ENCODE measurements around the gene CACNA1E. TPM values are rescaled to one million over a fixed set of nuclear protein-coding genes. Genes with fewer than 3 reads are reported as not detected.

The CACNA1E gene
- polyA plus RNA-seq, 4 donors: 0.07 to 0.46 TPM; not detected in 2

- no peaks in the 10 kb centered on the region for H3K4me1 ChIP-seq (ENCODE audit: control insufficient read depth in 3 of 3, insufficient read depth in 2 of 3, low read depth in 1 of 3, low read length in 2 of 3)
- H3K36me3 ChIP-seq (ENCODE audit: control insufficient read depth in 3 of 3, insufficient read depth in 2 of 3, low read depth in 1 of 3, low read length in 3 of 3): no peaks in the 10 kb centered on the region
- H3K27me3 ChIP-seq (ENCODE audit: control insufficient read depth in 3 of 3, insufficient read depth in 3 of 3, low read length in 3 of 3): peaks cover 0 to 11% (median 0%) of the 10 kb centered on the region in 3 donors
- WGBS, 3 donors: 85 to 91% (median 90%) methylated on average over 10 to 11 of the region's 11 CpGs
- H3K27ac ChIP-seq (ENCODE audit: low read depth in 1 of 3, low read length in 2 of 3): no peak overlapping the region
- no peaks in the 10 kb centered on the region for H3K9me3 ChIP-seq (ENCODE audit: control insufficient read depth in 2 of 2, insufficient read depth in 1 of 2, low read depth in 1 of 2, low read length in 1 of 2)
- H3K4me3 ChIP-seq (ENCODE audit: low read depth in 1 of 3, low read length in 3 of 3): no peak overlapping the region
- FAIRE-seq (no peak), DNase-seq (no peak)
These were observed 197.0 kb downstream of the CACNA1E start for GRCh38 chr1:181680332-181680731.

GRCh38 chr1:181680871-181681270 is 197.6 kb downstream of the CACNA1E start:
- WGBS, 3 donors: 74 to 77% (median 74%) methylated on average over 7 of the region's 7 CpGs
- DNase-seq (no peak), FAIRE-seq (no peak)
- Histone ChIP-seq H3K9me3 (ENCODE audit: control insufficient read depth in 2 of 2, insufficient read depth in 1 of 2, low read depth in 1 of 2, low read length in 1 of 2) (no peaks in the 10 kb centered on the region), H3K27me3 (ENCODE audit: control insufficient read depth in 3 of 3, insufficient read depth in 3 of 3, low read length in 3 of 3) (peaks cover 0 to 11% (median 0%) of the 10 kb centered on the region in 3 donors), H3K36me3 (ENCODE audit: control insufficient read depth in 3 of 3, insufficient read depth in 2 of 3, low read depth in 1 of 3, low read length in 3 of 3) (no peaks in the 10 kb centered on the region), H3K27ac (ENCODE audit: low read depth in 1 of 3, low read length in 2 of 3) (no peak overlapping the region), H3K4me3 (ENCODE audit: low read depth in 1 of 3, low read length in 3 of 3) (no peak overlapping the region), H3K4me1 (ENCODE audit: control insufficient read depth in 3 of 3, insufficient read depth in 2 of 3, low read depth in 1 of 3, low read length in 2 of 3) (no peaks in the 10 kb centered on the region)

GRCh38 chr1:181685211-181685610 is 201.9 kb downstream of the CACNA1E start:
- DNase-seq (no peak), FAIRE-seq (no peak)
- whole genome bisulfite sequencing, 3 donors: 64 to 77% (median 75%) methylated on average over 2 of the region's 2 CpGs
- Histone ChIP-seq H3K27me3 (ENCODE audit: control insufficient read depth in 3 of 3, insufficient read depth in 3 of 3, low read length in 3 of 3) (peaks cover 0 to 4% (median 0%) of the 10 kb centered on the region in 3 donors), H3K9me3 (ENCODE audit: control insufficient read depth in 2 of 2, insufficient read depth in 1 of 2, low read depth in 1 of 2, low read length in 1 of 2) (no peaks in the 10 kb centered on the region), H3K4me3 (ENCODE audit: low read depth in 1 of 3, low read length in 3 of 3) (no peak overlapping the region), H3K36me3 (ENCODE audit: control insufficient read depth in 3 of 3, insufficient read depth in 2 of 3, low read depth in 1 of 3, low read length in 3 of 3) (no peaks in the 10 kb centered on the region), H3K27ac (ENCODE audit: low read depth in 1 of 3, low read length in 2 of 3) (no peak overlapping the region), H3K4me1 (ENCODE audit: control insufficient read depth in 3 of 3, insufficient read depth in 2 of 3, low read depth in 1 of 3, low read length in 2 of 3) (no peaks in the 10 kb centered on the region)

DNA sequence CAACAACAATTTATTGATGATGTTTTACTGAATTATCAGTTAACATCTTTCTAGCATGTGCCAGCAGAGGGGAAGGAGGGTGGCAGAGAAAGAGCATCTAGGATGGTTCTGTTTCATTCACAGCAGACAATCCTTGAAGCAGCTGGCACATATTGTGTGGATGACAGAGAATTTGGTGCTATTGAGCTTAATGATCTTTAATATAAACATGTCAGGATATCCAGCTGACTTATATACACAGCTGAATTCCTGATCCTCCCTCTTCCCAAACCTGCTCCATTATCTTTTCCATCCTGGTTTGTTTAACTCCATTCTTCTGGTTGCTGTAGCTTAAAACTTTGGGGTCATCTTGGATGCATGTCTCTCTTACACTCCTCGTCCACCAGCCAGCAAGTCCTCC is 218.6 kb downstream of the CACNA1E start:
- Histone ChIP-seq H3K9me3 (ENCODE audit: control insufficient read depth in 2 of 2, insufficient read depth in 1 of 2, low read depth in 1 of 2, low read length in 1 of 2) (no peaks in the 10 kb centered on the region), H3K4me3 (ENCODE audit: low read depth in 1 of 3, low read length in 3 of 3) (no peak overlapping the region), H3K27me3 (ENCODE audit: control insufficient read depth in 3 of 3, insufficient read depth in 3 of 3, low read length in 3 of 3) (no peaks in the 10 kb centered on the region), H3K4me1 (ENCODE audit: control insufficient read depth in 3 of 3, insufficient read depth in 2 of 3, low read depth in 1 of 3, low read length in 2 of 3) (no peaks in the 10 kb centered on the region), H3K36me3 (ENCODE audit: control insufficient read depth in 3 of 3, insufficient read depth in 2 of 3, low read depth in 1 of 3, low read length in 3 of 3) (no peaks in the 10 kb centered on the region), H3K27ac (ENCODE audit: low read depth in 1 of 3, low read length in 2 of 3) (no peak overlapping the region)
- WGBS, 3 donors: 44 to 74% (median 69%) methylated on average over 1 of the region's 1 CpG
- DNase-seq (no peak), FAIRE-seq (no peak)

DNA sequence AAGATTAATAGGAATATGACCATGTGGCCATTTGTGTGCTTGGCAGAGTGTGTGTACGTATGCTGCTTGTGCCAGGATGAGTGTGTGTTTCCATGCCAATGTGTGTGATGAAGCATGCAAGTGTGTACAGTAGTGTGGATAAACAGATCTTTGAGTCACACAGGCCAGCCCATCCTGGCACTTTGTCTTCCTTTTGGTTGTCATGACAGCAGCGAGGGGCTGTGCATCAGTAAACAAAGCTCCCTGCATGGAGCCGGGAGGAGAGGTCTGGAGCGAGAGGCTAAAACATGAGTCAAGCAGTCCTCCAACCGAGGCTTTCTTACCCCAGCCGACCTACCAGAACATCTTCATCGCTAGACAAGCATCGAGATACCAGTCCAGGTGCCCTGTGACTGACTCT is 221.2 kb downstream of the CACNA1E start:
- H3K4me1 ChIP-seq (ENCODE audit: control insufficient read depth in 3 of 3, insufficient read depth in 2 of 3, low read depth in 1 of 3, low read length in 2 of 3): no peaks in the 10 kb centered on the region
- WGBS, 3 donors: 46 to 72% (median 67%) methylated on average over 8 of the region's 8 CpGs
- DNase-seq (peak in 1 of 2 donors; percentile 2), FAIRE-seq (no peak)
- H3K27ac ChIP-seq (ENCODE audit: low read depth in 1 of 3, low read length in 2 of 3): no peak overlapping the region
- H3K36me3 ChIP-seq (ENCODE audit: control insufficient read depth in 3 of 3, insufficient read depth in 2 of 3, low read depth in 1 of 3, low read length in 3 of 3): no peaks in the 10 kb centered on the region
- no peak overlapping the region for H3K4me3 ChIP-seq (ENCODE audit: low read depth in 1 of 3, low read length in 3 of 3)
- H3K9me3 ChIP-seq (ENCODE audit: control insufficient read depth in 2 of 2, insufficient read depth in 1 of 2, low read depth in 1 of 2, low read length in 1 of 2): no peaks in the 10 kb centered on the region
- no peaks in the 10 kb centered on the region for H3K27me3 ChIP-seq (ENCODE audit: control insufficient read depth in 3 of 3, insufficient read depth in 3 of 3, low read length in 3 of 3)

DNA sequence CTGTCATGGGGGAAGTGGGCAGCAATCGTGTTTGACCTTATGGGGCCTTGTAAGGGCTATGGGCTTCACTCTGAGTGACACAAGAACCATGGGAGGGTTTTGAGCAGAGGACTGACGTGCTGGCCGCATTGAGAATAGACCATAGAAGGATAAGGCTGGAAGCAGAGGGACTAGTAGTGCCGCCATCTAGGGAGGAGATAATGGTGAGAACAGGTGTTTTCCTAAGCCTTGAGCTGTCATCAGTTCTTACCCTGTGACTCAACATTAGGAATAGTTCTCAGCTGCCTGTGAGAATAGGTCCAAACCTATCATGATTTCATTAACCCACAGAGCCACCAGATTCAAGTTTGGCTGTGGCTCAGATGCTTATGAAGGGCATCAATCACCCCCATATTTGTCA is 228.5 kb downstream of the CACNA1E start:
- H3K36me3 ChIP-seq (ENCODE audit: control insufficient read depth in 3 of 3, insufficient read depth in 2 of 3, low read depth in 1 of 3, low read length in 3 of 3): no peaks in the 10 kb centered on the region
- 67 to 86% (median 81%) methylated on average over 4 of the region's 4 CpGs for WGBS, 3 donors
- no peaks in the 10 kb centered on the region for H3K27me3 ChIP-seq (ENCODE audit: control insufficient read depth in 3 of 3, insufficient read depth in 3 of 3, low read length in 3 of 3)
- no peaks in the 10 kb centered on the region for H3K9me3 ChIP-seq (ENCODE audit: control insufficient read depth in 2 of 2, insufficient read depth in 1 of 2, low read depth in 1 of 2, low read length in 1 of 2)
- no peak overlapping the region for H3K4me3 ChIP-seq (ENCODE audit: low read depth in 1 of 3, low read length in 3 of 3)
- no peak overlapping the region for H3K27ac ChIP-seq (ENCODE audit: low read depth in 1 of 3, low read length in 2 of 3)
- DNase-seq (no peak), FAIRE-seq (no peak)
- H3K4me1 ChIP-seq (ENCODE audit: control insufficient read depth in 3 of 3, insufficient read depth in 2 of 3, low read depth in 1 of 3, low read length in 2 of 3): no peaks in the 10 kb centered on the region

DNA sequence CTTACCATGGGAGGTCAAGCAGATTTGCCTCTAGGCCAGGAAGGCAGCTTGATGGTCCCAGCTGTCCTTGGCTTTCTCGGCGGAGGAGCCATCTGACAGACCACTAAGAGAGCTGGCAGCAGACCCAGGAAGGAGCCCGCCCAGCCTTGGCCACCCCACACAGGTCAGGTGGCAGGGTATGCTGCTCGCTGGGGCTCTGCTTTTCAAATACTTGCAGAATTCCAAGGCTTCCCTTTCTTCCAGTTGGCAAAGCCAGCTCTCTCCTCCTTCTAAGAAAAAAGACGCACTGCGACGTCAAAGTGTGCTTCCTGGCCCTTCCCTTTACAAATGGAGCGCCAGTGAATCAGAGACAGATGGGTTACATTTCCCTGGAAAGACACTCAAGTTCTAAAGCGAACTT is 229.4 kb downstream of the CACNA1E start:
- no peak for FAIRE-seq
- no peaks in the 10 kb centered on the region for H3K4me1 ChIP-seq (ENCODE audit: control insufficient read depth in 3 of 3, insufficient read depth in 2 of 3, low read depth in 1 of 3, low read length in 2 of 3)
- 66 to 87% (median 80%) methylated on average over 9 of the region's 9 CpGs for whole genome bisulfite sequencing, 3 donors
- H3K4me3 ChIP-seq (ENCODE audit: low read depth in 1 of 3, low read length in 3 of 3): no peak overlapping the region
- no peaks in the 10 kb centered on the region for H3K36me3 ChIP-seq (ENCODE audit: control insufficient read depth in 3 of 3, insufficient read depth in 2 of 3, low read depth in 1 of 3, low read length in 3 of 3)
- no peaks in the 10 kb centered on the region for H3K27me3 ChIP-seq (ENCODE audit: control insufficient read depth in 3 of 3, insufficient read depth in 3 of 3, low read length in 3 of 3)
- no peaks in the 10 kb centered on the region for H3K9me3 ChIP-seq (ENCODE audit: control insufficient read depth in 2 of 2, insufficient read depth in 1 of 2, low read depth in 1 of 2, low read length in 1 of 2)
- H3K27ac ChIP-seq (ENCODE audit: low read depth in 1 of 3, low read length in 2 of 3): no peak overlapping the region
- no peak for DNase-seq

GRCh38 chr1:181714428-181714827 is 231.1 kb downstream of the CACNA1E start:
- Histone ChIP-seq H3K9me3 (ENCODE audit: control insufficient read depth in 2 of 2, insufficient read depth in 1 of 2, low read depth in 1 of 2, low read length in 1 of 2) (no peaks in the 10 kb centered on the region), H3K27me3 (ENCODE audit: control insufficient read depth in 3 of 3, insufficient read depth in 3 of 3, low read length in 3 of 3) (no peaks in the 10 kb centered on the region), H3K27ac (ENCODE audit: low read depth in 1 of 3, low read length in 2 of 3) (no peak overlapping the region), H3K4me3 (ENCODE audit: low read depth in 1 of 3, low read length in 3 of 3) (no peak overlapping the region), H3K4me1 (ENCODE audit: control insufficient read depth in 3 of 3, insufficient read depth in 2 of 3, low read depth in 1 of 3, low read length in 2 of 3) (no peaks in the 10 kb centered on the region), H3K36me3 (ENCODE audit: control insufficient read depth in 3 of 3, insufficient read depth in 2 of 3, low read depth in 1 of 3, low read length in 3 of 3) (no peaks in the 10 kb centered on the region)
- DNase-seq (no peak), FAIRE-seq (no peak)
- WGBS, 3 donors: 77 to 88% (median 83%) methylated on average over 2 of the region's 2 CpGs

DNA sequence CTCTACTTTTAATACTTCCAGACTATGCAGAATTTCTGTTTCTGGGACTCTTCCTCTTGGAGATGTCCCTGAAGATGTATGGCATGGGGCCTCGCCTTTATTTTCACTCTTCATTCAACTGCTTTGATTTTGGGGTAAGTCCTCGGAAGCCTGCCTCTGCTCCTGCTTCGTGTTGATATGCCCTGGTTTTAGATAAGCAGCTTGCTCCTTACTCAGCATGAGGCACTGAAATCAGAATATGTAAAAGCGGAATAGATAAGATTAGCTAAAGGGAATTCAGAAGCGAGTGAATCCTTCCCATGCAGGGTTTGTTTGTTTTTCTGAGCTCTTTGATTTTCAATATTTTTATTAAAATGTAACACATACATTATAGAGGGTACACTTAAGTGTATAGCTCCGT is 234.7 kb downstream of the CACNA1E start:
- FAIRE-seq: no peak
- Histone ChIP-seq H3K27ac (ENCODE audit: low read depth in 1 of 3, low read length in 2 of 3) (no peak overlapping the region), H3K36me3 (ENCODE audit: control insufficient read depth in 3 of 3, insufficient read depth in 2 of 3, low read depth in 1 of 3, low read length in 3 of 3) (peaks cover 0 to 3% (median 0%) of the 10 kb centered on the region in 3 donors), H3K9me3 (ENCODE audit: control insufficient read depth in 2 of 2, insufficient read depth in 1 of 2, low read depth in 1 of 2, low read length in 1 of 2) (no peaks in the 10 kb centered on the region), H3K4me3 (ENCODE audit: low read depth in 1 of 3, low read length in 3 of 3) (no peak overlapping the region), H3K4me1 (ENCODE audit: control insufficient read depth in 3 of 3, insufficient read depth in 2 of 3, low read depth in 1 of 3, low read length in 2 of 3) (no peaks in the 10 kb centered on the region), H3K27me3 (ENCODE audit: control insufficient read depth in 3 of 3, insufficient read depth in 3 of 3, low read length in 3 of 3) (no peaks in the 10 kb centered on the region)
- no peak for DNase-seq
- WGBS, 3 donors: 49 to 57% (median 55%) methylated on average over 6 of the region's 6 CpGs
